ENCODE measurements around the gene ASRGL1.

Gene ASRGL1

GRCh38 chr11:62413060-62413696, 75.9 kb downstream of the ASRGL1 start:
- H3K4me1 ChIP-seq (ENCODE audit: control insufficient read depth in 1 of 2, insufficient read depth in 1 of 2, low read depth in 1 of 2, low read length in 1 of 2), result no peaks in the 10 kb centered on the region
- H3K9me3 ChIP-seq, result no peaks in the 10 kb centered on the region
- H3K4me3 ChIP-seq (ENCODE audit: low read depth in 1 of 2, low read length in 1 of 2), result no peak overlapping the region
- H3K27me3 ChIP-seq, result no peaks in the 10 kb centered on the region
- H3K36me3 ChIP-seq, result no peaks in the 10 kb centered on the region
- H3K27ac ChIP-seq, result no peak overlapping the region
- no peak for TF ChIP-seq CTCF (IDR thresholded peaks at IDR 0.05)

- no peak for TF ChIP-seq CTCF (IDR thresholded peaks at IDR 0.05)
- no peaks in the 10 kb centered on the region for H3K9me3 ChIP-seq
- no peaks in the 10 kb centered on the region for H3K36me3 ChIP-seq
- no peak overlapping the region for H3K4me3 ChIP-seq (ENCODE audit: low read depth in 1 of 2, low read length in 1 of 2)
- no peak overlapping the region for H3K27ac ChIP-seq
- no peaks in the 10 kb centered on the region for H3K4me1 ChIP-seq (ENCODE audit: control insufficient read depth in 1 of 2, insufficient read depth in 1 of 2, low read depth in 1 of 2, low read length in 1 of 2)
- no peaks in the 10 kb centered on the region for H3K27me3 ChIP-seq
Observed at GRCh38 chr11:62416596-62416995, 79.3 kb downstream of the ASRGL1 start.

GRCh38 chr11:62418136-62418535, 80.9 kb downstream of the ASRGL1 start:
- TF ChIP-seq CTCF (IDR thresholded peaks at IDR 0.05), result no peak
- H3K36me3 ChIP-seq, result no peaks in the 10 kb centered on the region
- no peaks in the 10 kb centered on the region for H3K4me1 ChIP-seq (ENCODE audit: control insufficient read depth in 1 of 2, insufficient read depth in 1 of 2, low read depth in 1 of 2, low read length in 1 of 2)
- no peaks in the 10 kb centered on the region for H3K27me3 ChIP-seq
- H3K9me3 ChIP-seq, result no peaks in the 10 kb centered on the region
- H3K27ac ChIP-seq, result no peak overlapping the region
- H3K4me3 ChIP-seq (ENCODE audit: low read depth in 1 of 2, low read length in 1 of 2), result no peak overlapping the region

- no peaks in the 10 kb centered on the region for H3K4me1 ChIP-seq (ENCODE audit: control insufficient read depth in 1 of 2, insufficient read depth in 1 of 2, low read depth in 1 of 2, low read length in 1 of 2)
- no peak within 1 kb of the TSS for H3K4me3 ChIP-seq (ENCODE audit: low read depth in 1 of 2, low read length in 1 of 2)
- no peaks in the 10 kb centered on the region for H3K9me3 ChIP-seq
- H3K36me3 ChIP-seq, result no peaks in the 10 kb centered on the region
- no peak for TF ChIP-seq CTCF (IDR thresholded peaks at IDR 0.05)
- H3K27ac ChIP-seq, result no peak within 1 kb of the TSS
- peaks cover 4% of the 10 kb centered on the region for H3K27me3 ChIP-seq
Observed at GRCh38 chr11:62418733-62419132, 81.5 kb downstream of the ASRGL1 start, which contains the start of gene SCGB1A1. SCGB1A1 (plus strand) TSS chr11:62419033; CDS start chr11:62419096, 63 bp downstream.

GRCh38 chr11:62419314-62419929, 82.2 kb downstream of the ASRGL1 start:
- H3K27me3 ChIP-seq, result peaks cover 10% of the 10 kb centered on the region
- TF ChIP-seq CTCF (IDR thresholded peaks at IDR 0.05), result no peak
- H3K4me1 ChIP-seq (ENCODE audit: control insufficient read depth in 1 of 2, insufficient read depth in 1 of 2, low read depth in 1 of 2, low read length in 1 of 2), result no peaks in the 10 kb centered on the region
- no peak overlapping the region for H3K4me3 ChIP-seq (ENCODE audit: low read depth in 1 of 2, low read length in 1 of 2)
- H3K9me3 ChIP-seq, result no peaks in the 10 kb centered on the region
- no peak overlapping the region for H3K27ac ChIP-seq
- no peaks in the 10 kb centered on the region for H3K36me3 ChIP-seq
